GM12865 (cell line): ENCODE results near the gene LMF1.
"Not testable (repeated sequence)": the region's sequence is repeated elsewhere in the genome, so short reads cannot be mapped to it uniquely, and the experiment has no call there.

Experiments
- DNase-seq: peaks from one replicate; pipeline ENCODE4 v3.0.0; 2010; ENCODE audit warnings: low read depth
- H3K4me3 ChIP-seq: 2 replicates; pipeline ENCODE4 v1.5.1; 2011; ENCODE audit warnings: mild to moderate bottlenecking, low read depth, low read length, control low read depth
- CTCF ChIP-seq: IDR thresholded peaks from 2 replicates; pipeline ENCODE4 v1.5.1; 2011; ENCODE audit warnings: low read length, control low read depth, low read depth, inconsistent platforms; ENCODE audit not compliant: insufficient read depth; ENCODE audit errors: missing control alignments

Gene LMF1

GRCh38 chr16:842061-842476, 128.7 kb downstream of the LMF1 start:
- no peak overlapping the region for H3K4me3 ChIP-seq
- no peak for TF ChIP-seq CTCF
- DNase-seq = no peak

GRCh38 chr16:841455-842060, 129.2 kb downstream of the LMF1 start:
- no peak overlapping the region for H3K4me3 ChIP-seq
- DNase-seq = no peak
- no peak for TF ChIP-seq CTCF

GRCh38 chr16:840561-841454, 130.0 kb downstream of the LMF1 start:
- no peak for DNase-seq
- no peak for TF ChIP-seq CTCF
- H3K4me3 ChIP-seq = no peak overlapping the region

GRCh38 chr16:839643-840408, 131.0 kb downstream of the LMF1 start:
- DNase-seq = no peak
- no peak overlapping the region for H3K4me3 ChIP-seq
- TF ChIP-seq CTCF = no peak

GRCh38 chr16:838741-839140, 132.0 kb downstream of the LMF1 start:
- no peak overlapping the region for H3K4me3 ChIP-seq
- no peak for DNase-seq
- TF ChIP-seq CTCF = no peak

GRCh38 chr16:836822-837221, 134.0 kb downstream of the LMF1 start:
- H3K4me3 ChIP-seq, DNase-seq: not testable (repeated sequence)

GRCh38 chr16:836221-836620, 134.6 kb downstream of the LMF1 start:
- DNase-seq = no peak

More at GRCh38 chr16:836221-836620, 134.6 kb downstream of the LMF1 start:
- H3K4me3 ChIP-seq = no peak overlapping the region
- no peak for TF ChIP-seq CTCF
